Measurements from ENCODE around the gene GRIP1. TPM values are rescaled to one million over a fixed set of nuclear protein-coding genes. Genes with fewer than 3 reads are reported as not detected.

Gene GRIP1
- total RNA-seq, 3 donors from 2014 or later (not counting 1 experiment from before 2014, with no cell fraction given): 1.3 to 3.6 (median 1.7) TPM

DNA sequence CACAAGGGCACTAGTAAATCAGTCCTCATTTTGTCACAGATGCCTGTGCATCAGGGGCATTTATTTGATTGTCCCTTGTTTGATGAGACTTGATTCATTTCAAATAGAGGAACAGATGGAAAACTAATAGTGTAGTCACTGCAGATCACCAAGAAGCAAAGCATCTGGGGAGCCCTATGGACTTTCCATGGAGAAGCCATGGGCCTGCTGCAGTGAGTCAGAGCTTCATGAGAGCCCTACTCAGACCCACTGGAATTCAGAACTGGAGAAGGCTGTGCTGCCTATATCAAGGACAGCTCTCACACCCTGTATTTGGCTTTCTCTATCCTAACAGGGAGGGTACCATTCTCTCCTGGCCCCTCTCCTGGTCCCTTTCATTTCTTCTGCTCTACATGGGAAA, 126.2 kb downstream of the GRIP1 start:
- H3K36me3 ChIP-seq (ENCODE audit: control insufficient read depth, insufficient read depth, low read length): no peaks in the 10 kb centered on the region
- intact Hi-C loops (cut with micrococcal nuclease): no loop called here
- ATAC-seq (no peak), DNase-seq (no peak)
- Mint-ChIP-seq H3K36me3 (no peaks in the 10 kb centered on the region), H3K9me3 (peaks cover 0 to 2% of the 10 kb centered on the region in 2 donors), H3K4me1 (peaks cover 0 to 5% of the 10 kb centered on the region in 2 donors), H3K27ac (no peak overlapping the region), H3K27me3 (ENCODE audit: low read depth in 2 of 2) (peaks cover 2 to 24% of the 10 kb centered on the region in 2 donors), H3K4me3 (no peak overlapping the region)
- no peak overlapping the region for H3K4me3 ChIP-seq (ENCODE audit: low read length)
- no peak for TF ChIP-seq CTCF (IDR thresholded peaks at IDR 0.05)
- H3K27me3 ChIP-seq (ENCODE audit: control insufficient read depth, insufficient read depth, low read length): no peaks in the 10 kb centered on the region
- H3K27ac ChIP-seq (ENCODE audit: low read length): no peak overlapping the region
- H3K9me3 ChIP-seq (ENCODE audit: control insufficient read depth, insufficient read depth, low read length): no peaks in the 10 kb centered on the region
- H3K4me1 ChIP-seq (ENCODE audit: control insufficient read depth, insufficient read depth, low read length): no peaks in the 10 kb centered on the region

DNA sequence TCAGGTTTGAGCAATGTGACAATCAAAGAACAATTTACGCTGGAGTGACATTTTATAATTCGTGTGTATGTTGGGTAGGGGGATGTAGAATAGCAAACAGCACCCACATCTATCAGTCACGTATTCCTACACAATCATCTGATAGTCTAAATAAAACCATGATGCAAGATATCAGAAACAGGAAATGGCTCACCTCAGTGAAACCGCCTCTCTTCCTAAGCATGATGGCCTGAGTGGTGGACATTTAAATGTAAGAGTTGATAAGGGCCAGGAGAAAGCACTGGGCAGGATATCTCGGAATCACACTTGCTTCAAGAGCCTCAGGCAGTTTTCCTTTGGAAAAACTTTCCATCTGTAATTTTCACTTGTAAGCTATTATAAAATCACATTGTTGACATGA, 128.2 kb downstream of the GRIP1 start:
- Mint-ChIP-seq H3K9me3 (no peaks in the 10 kb centered on the region), H3K4me1 (peaks cover 0 to 5% of the 10 kb centered on the region in 2 donors), H3K36me3 (no peaks in the 10 kb centered on the region), H3K27me3 (ENCODE audit: low read depth in 2 of 2) (peaks cover 2 to 7% of the 10 kb centered on the region in 2 donors), H3K27ac (no peak overlapping the region), H3K4me3 (no peak overlapping the region)
- ATAC-seq (no peak), DNase-seq (no peak)
- Histone ChIP-seq H3K4me1 (ENCODE audit: control insufficient read depth, insufficient read depth, low read length) (no peaks in the 10 kb centered on the region), H3K27ac (ENCODE audit: low read length) (no peak overlapping the region), H3K36me3 (ENCODE audit: control insufficient read depth, insufficient read depth, low read length) (no peaks in the 10 kb centered on the region), H3K4me3 (ENCODE audit: low read length) (no peak overlapping the region), H3K9me3 (ENCODE audit: control insufficient read depth, insufficient read depth, low read length) (no peaks in the 10 kb centered on the region), H3K27me3 (ENCODE audit: control insufficient read depth, insufficient read depth, low read length) (no peaks in the 10 kb centered on the region)
- WGBS (ENCODE audit: insufficient coverage): 96% methylated on average over 2 of the region's 5 CpGs
- intact Hi-C loops (cut with micrococcal nuclease): no loop called here
- TF ChIP-seq CTCF (IDR thresholded peaks at IDR 0.05): no peak

GRCh38 chr12:66549050-66549389, 129.9 kb downstream of the GRIP1 start:
- intact Hi-C loops (cut with micrococcal nuclease): no loop called here
- 86% methylated on average over 2 of the region's 2 CpGs for WGBS (ENCODE audit: insufficient coverage)
- Histone ChIP-seq H3K27ac (ENCODE audit: low read length) (no peak overlapping the region), H3K4me1 (ENCODE audit: control insufficient read depth, insufficient read depth, low read length) (no peaks in the 10 kb centered on the region), H3K9me3 (ENCODE audit: control insufficient read depth, insufficient read depth, low read length) (no peaks in the 10 kb centered on the region), H3K27me3 (ENCODE audit: control insufficient read depth, insufficient read depth, low read length) (no peaks in the 10 kb centered on the region), H3K36me3 (ENCODE audit: control insufficient read depth, insufficient read depth, low read length) (no peaks in the 10 kb centered on the region), H3K4me3 (ENCODE audit: low read length) (no peak overlapping the region)
- no peak for DNase-seq
- no peak overlapping the region for H3K27ac Mint-ChIP-seq
- no peak overlapping the region for H3K4me3 Mint-ChIP-seq
- no peaks in the 10 kb centered on the region for H3K36me3 Mint-ChIP-seq
- no peak for ATAC-seq
- H3K9me3 Mint-ChIP-seq: no peaks in the 10 kb centered on the region
- peaks cover 0 to 2% of the 10 kb centered on the region in 2 donors for H3K27me3 Mint-ChIP-seq (ENCODE audit: low read depth in 2 of 2)
- H3K4me1 Mint-ChIP-seq: peaks cover 0 to 5% of the 10 kb centered on the region in 2 donors
- no peak for TF ChIP-seq CTCF (IDR thresholded peaks at IDR 0.05)

DNA sequence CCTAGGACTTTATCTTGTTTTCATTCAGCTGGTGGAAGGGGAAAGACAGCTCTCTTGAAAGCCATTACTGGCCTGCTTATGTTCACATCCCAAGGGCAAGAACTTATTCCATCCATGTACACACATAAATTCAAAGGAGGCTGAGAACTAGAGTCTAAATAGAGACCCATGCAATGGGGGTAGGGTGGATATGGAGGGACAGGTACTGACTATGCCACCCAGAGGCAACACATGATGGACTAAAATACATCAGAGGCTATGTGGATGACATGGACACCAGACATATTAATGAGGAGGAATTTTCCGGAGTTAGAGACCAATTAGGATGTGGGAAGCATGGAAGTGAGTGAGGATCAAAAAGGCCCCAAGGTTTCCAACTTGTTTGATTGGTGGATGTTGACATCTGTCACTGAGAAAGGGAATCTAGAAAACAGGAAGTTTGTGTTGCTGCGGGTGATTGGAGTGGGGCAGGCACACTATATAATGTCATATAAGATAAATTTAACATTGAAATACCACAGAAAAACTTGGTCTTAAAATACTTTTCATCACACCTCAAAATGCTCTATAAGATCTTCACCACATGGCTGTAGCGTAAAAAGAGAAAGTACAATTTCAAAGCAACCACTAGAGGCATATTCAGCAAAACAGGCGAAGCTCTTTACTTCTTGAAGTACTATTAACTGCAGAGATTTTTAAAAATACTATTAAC, 130.4 kb downstream of the GRIP1 start:
- Mint-ChIP-seq H3K4me3 (no peak overlapping the region), H3K9me3 (no peaks in the 10 kb centered on the region), H3K27me3 (ENCODE audit: low read depth in 2 of 2) (peaks cover 0 to 2% of the 10 kb centered on the region in 2 donors), H3K36me3 (no peaks in the 10 kb centered on the region), H3K4me1 (peaks cover 0 to 5% of the 10 kb centered on the region in 2 donors), H3K27ac (no peak overlapping the region)
- Histone ChIP-seq H3K27ac (ENCODE audit: low read length) (no peak overlapping the region), H3K36me3 (ENCODE audit: control insufficient read depth, insufficient read depth, low read length) (no peaks in the 10 kb centered on the region), H3K9me3 (ENCODE audit: control insufficient read depth, insufficient read depth, low read length) (no peaks in the 10 kb centered on the region), H3K4me3 (ENCODE audit: low read length) (no peak overlapping the region), H3K4me1 (ENCODE audit: control insufficient read depth, insufficient read depth, low read length) (no peaks in the 10 kb centered on the region), H3K27me3 (ENCODE audit: control insufficient read depth, insufficient read depth, low read length) (no peaks in the 10 kb centered on the region)
- TF ChIP-seq CTCF (IDR thresholded peaks at IDR 0.05): no peak
- intact Hi-C loops (cut with micrococcal nuclease): no loop called here
- ATAC-seq: no peak
- DNase-seq: no peak
- WGBS (ENCODE audit: insufficient coverage): 81% methylated on average over 2 of the region's 4 CpGs

Measured in natural killer cell (primary cell).